Stimulated activated effector memory CD8-positive, alpha-beta T cell treated with anti-CD3 and anti-CD28 coated beads, Interleukin-12 subunit alpha, Interleukin-12 subunit beta, amount 100 ng/mL, for 72 hours (primary cell): ENCODE data around the gene AJUBA.
"Not testable (repeated sequence)": the region's sequence is repeated elsewhere in the genome, so short reads cannot be mapped to it uniquely, and the experiment has no call there.

ENCODE experiments used
- ATAC-seq: fragments of 150-1000 bp; cut with Tn5 transposase; 2 replicates; pipeline ENCODE4 v1.10.0; 2021
- DNase-seq, 2 donors: peaks; one replicate each; pipeline ENCODE4 v3.0.0; 2021 to 2022; ENCODE audit warnings: low spot score in 2 of 2
- H3K27ac Mint-ChIP-seq: one replicate; pipeline ENCODE4 v1.8.0; 2022; ENCODE audit warnings: mild to moderate bottlenecking, mixed read lengths
- H3K36me3 Mint-ChIP-seq: one replicate; pipeline ENCODE4 v1.8.0; 2022; ENCODE audit warnings: mild to moderate bottlenecking, mixed read lengths
- H3K4me1 Mint-ChIP-seq: one replicate; pipeline ENCODE4 v1.8.0; 2022; ENCODE audit warnings: mixed read lengths
- H3K4me3 Mint-ChIP-seq: one replicate; pipeline ENCODE4 v1.8.0; 2022; ENCODE audit warnings: mild to moderate bottlenecking, mixed read lengths
- H3K9me3 Mint-ChIP-seq: one replicate; pipeline ENCODE4 v1.8.0; 2022; ENCODE audit warnings: mixed read lengths

Gene AJUBA

GRCh38 chr14:23013054-23013748 is 30.9 kb upstream of the AJUBA start:
- Mint-ChIP-seq H3K4me1 (peaks cover 13% of the 10 kb centered on the region), H3K4me3 (no peak overlapping the region), H3K27ac (no peak overlapping the region), H3K9me3 (no peaks in the 10 kb centered on the region), H3K36me3 (peaks cover 6% of the 10 kb centered on the region)
- no peak for ATAC-seq
- DNase-seq, result no peak

GRCh38 chr14:23009939-23010726 is 27.8 kb upstream of the AJUBA start, which contains the start of gene C14orf93:
Gene C14orf93 (minus strand): TSS chr14:23010143. CDS start chr14:22999023, 11,120 bp downstream.
- peaks cover 16% of the 10 kb centered on the region for H3K36me3 Mint-ChIP-seq
- peak; percentile 50 for ATAC-seq
- peak within 1 kb of the TSS; percentile 75 for H3K4me3 Mint-ChIP-seq
- peaks cover 21% of the 10 kb centered on the region for H3K4me1 Mint-ChIP-seq
- peak; percentile 64 to 84 for DNase-seq
- no peaks in the 10 kb centered on the region for H3K9me3 Mint-ChIP-seq
- H3K27ac Mint-ChIP-seq, result peak within 1 kb of the TSS; percentile 97

GRCh38 chr14:23009483-23009938 is 27.2 kb upstream of the AJUBA start:
- H3K36me3 Mint-ChIP-seq, result peaks cover 16% of the 10 kb centered on the region
- peak overlapping the region; percentile 75 for H3K4me3 Mint-ChIP-seq
- peaks cover 26% of the 10 kb centered on the region for H3K4me1 Mint-ChIP-seq
- ATAC-seq (no peak), DNase-seq (no peak)
- peak overlapping the region; percentile 97 for H3K27ac Mint-ChIP-seq
- no peaks in the 10 kb centered on the region for H3K9me3 Mint-ChIP-seq

- Mint-ChIP-seq H3K27ac (peak overlapping the region; percentile 97), H3K4me1 (peaks cover 26% of the 10 kb centered on the region), H3K36me3 (peaks cover 16% of the 10 kb centered on the region), H3K9me3 (no peaks in the 10 kb centered on the region), H3K4me3 (peak overlapping the region; percentile 75)
- DNase-seq (no peak), ATAC-seq (no peak)
Measured at GRCh38 chr14:23008831-23009230, 26.5 kb upstream of the AJUBA start.

GRCh38 chr14:23006544-23007419 is 24.4 kb upstream of the AJUBA start:
- H3K36me3 Mint-ChIP-seq, result peaks cover 16% of the 10 kb centered on the region
- peaks cover 26% of the 10 kb centered on the region for H3K4me1 Mint-ChIP-seq
- peak overlapping the region; percentile 97 for H3K27ac Mint-ChIP-seq
- peak overlapping the region; percentile 95 for H3K4me3 Mint-ChIP-seq
- peak; percentile 99 for ATAC-seq
- peak; percentile 91 to 97 for DNase-seq
- no peaks in the 10 kb centered on the region for H3K9me3 Mint-ChIP-seq

GRCh38 chr14:23006188-23006534 is 23.8 kb upstream of the AJUBA start:
- Mint-ChIP-seq H3K36me3 (peaks cover 16% of the 10 kb centered on the region), H3K9me3 (no peaks in the 10 kb centered on the region), H3K4me1 (peaks cover 22% of the 10 kb centered on the region), H3K27ac (peak overlapping the region; percentile 97), H3K4me3 (peak overlapping the region; percentile 95)
- no peak for DNase-seq
- no peak for ATAC-seq

- Mint-ChIP-seq H3K36me3 (peaks cover 16% of the 10 kb centered on the region), H3K4me3 (peak overlapping the region; percentile 95), H3K27ac (peak overlapping the region; percentile 97), H3K9me3 (no peaks in the 10 kb centered on the region), H3K4me1 (peaks cover 19% of the 10 kb centered on the region)
- no peak for DNase-seq
- ATAC-seq, result no peak
Measured at GRCh38 chr14:23005451-23006187, 23.3 kb upstream of the AJUBA start.

- not testable (repeated sequence) for H3K27ac Mint-ChIP-seq, ATAC-seq, H3K4me3 Mint-ChIP-seq, DNase-seq, H3K36me3 Mint-ChIP-seq, H3K9me3 Mint-ChIP-seq
- H3K4me1 Mint-ChIP-seq, result peaks cover 19% of the 10 kb centered on the region
Measured at GRCh38 chr14:23004274-23004673, 21.9 kb upstream of the AJUBA start.

GRCh38 chr14:23002592-23002991 is 20.2 kb upstream of the AJUBA start:
- Mint-ChIP-seq H3K36me3 (peaks cover 9% of the 10 kb centered on the region), H3K4me3 (no peak overlapping the region), H3K4me1 (peaks cover 13% of the 10 kb centered on the region), H3K27ac (no peak overlapping the region), H3K9me3 (no peaks in the 10 kb centered on the region)
- ATAC-seq (no peak), DNase-seq (no peak)

- Mint-ChIP-seq H3K9me3 (no peaks in the 10 kb centered on the region), H3K4me3 (no peak overlapping the region), H3K4me1 (peaks cover 7% of the 10 kb centered on the region), H3K27ac (no peak overlapping the region), H3K36me3 (peaks cover 1% of the 10 kb centered on the region)
- DNase-seq (no peak), ATAC-seq (no peak)
Measured at GRCh38 chr14:23000860-23001259, 18.5 kb upstream of the AJUBA start.

- no peaks in the 10 kb centered on the region for H3K4me1 Mint-ChIP-seq
- H3K4me3 Mint-ChIP-seq, result no peak overlapping the region
- H3K9me3 Mint-ChIP-seq, result no peaks in the 10 kb centered on the region
- ATAC-seq (no peak), DNase-seq (no peak)
- H3K27ac Mint-ChIP-seq, result peak overlapping the region; percentile 55
- H3K36me3 Mint-ChIP-seq, result peaks cover 5% of the 10 kb centered on the region
Measured at GRCh38 chr14:22998329-22999012, 16.1 kb upstream of the AJUBA start.

GRCh38 chr14:22997676-22998323 is 15.4 kb upstream of the AJUBA start:
- no peaks in the 10 kb centered on the region for H3K9me3 Mint-ChIP-seq
- no peaks in the 10 kb centered on the region for H3K4me1 Mint-ChIP-seq
- H3K27ac Mint-ChIP-seq, result no peak overlapping the region
- DNase-seq (no peak), ATAC-seq (no peak)
- H3K4me3 Mint-ChIP-seq, result no peak overlapping the region
- peaks cover 5% of the 10 kb centered on the region for H3K36me3 Mint-ChIP-seq

GRCh38 chr14:22996768-22997654 is 14.7 kb upstream of the AJUBA start:
- Mint-ChIP-seq H3K4me1 (no peaks in the 10 kb centered on the region), H3K27ac (no peak overlapping the region), H3K36me3 (peaks cover 5% of the 10 kb centered on the region), H3K4me3 (no peak overlapping the region), H3K9me3 (no peaks in the 10 kb centered on the region)
- DNase-seq (no peak), ATAC-seq (no peak)
